Measurements from ENCODE around the gene SMURF2. TPM values are rescaled to one million over a fixed set of nuclear protein-coding genes. Genes with fewer than 3 reads are reported as not detected.

The SMURF2 gene
- total and polyA plus RNA-seq, 9 of the 15 experiments (the other 6 are each of a cell fraction or from before 2014, with no cell fraction given) = 3.8 to 22.0 (median 14.8) TPM

- no peak for ATAC-seq
- no peak for TF ChIP-seq ZNF3 (CRISPR knock-in tag; IDR thresholded peaks at IDR 0.05)
- no peak for TF ChIP-seq MAFK (IDR thresholded peaks at IDR 0.05; ENCODE audit: low read length)
- no peak for TF ChIP-seq ZFPM2 (CRISPR knock-in tag; IDR thresholded peaks at IDR 0.05)
- 0 out of 2 replicates have a peak, but pooled peaks have one; percentile 15 for TF ChIP-seq HMBOX1 (IDR thresholded peaks at IDR 0.05)
- TF ChIP-seq SPI1 (IDR thresholded peaks at IDR 0.05; ENCODE audit: borderline replicate concordance, low read depth, low read length) = peak; percentile 67
- no peak for TF ChIP-seq PREB (CRISPR knock-in tag; IDR thresholded peaks at IDR 0.05)
- Histone ChIP-seq H3K4me1 (replicated peaks in 1 of 2; ENCODE audit: control insufficient read depth in 2 of 2, insufficient read depth in 2 of 2, low read length in 2 of 2) (peaks cover 0 to 10% of the 10 kb centered on the region in 2 experiments; a peak in 3 of 5 replicates), H4K20me1 (replicated peaks; ENCODE audit: control insufficient read depth, insufficient read depth, low read length) (no peaks in the 10 kb centered on the region), H3K36me3 (ENCODE audit: control insufficient read depth, insufficient read depth, low read length) (peaks cover 5% of the 10 kb centered on the region; the same call in 1 of the 3 replicates), H3K79me2 (ENCODE audit: control insufficient read depth, insufficient read depth, low read length) (peaks cover 15% of the 10 kb centered on the region), H2AFZ (ENCODE audit: low read depth, low read length) (no peak overlapping the region), H3K27ac (ENCODE audit: extremely low read depth, low read depth, low read length) (0 out of 3 replicates have a peak overlapping the region, but pooled peaks have one; percentile 6), H3K9me3 (replicated peaks; ENCODE audit: control insufficient read depth, insufficient read depth, low read depth, low read length) (no peaks in the 10 kb centered on the region), H3K4me3 (no peak overlapping the region), H3K27me3 (ENCODE audit: control insufficient read depth in 2 of 2, insufficient read depth in 2 of 2, low read length in 2 of 2) (no peaks in the 10 kb centered on the region), H3K4me2 (ENCODE audit: insufficient read depth, low read length) (no peak overlapping the region), H3K9ac (ENCODE audit: insufficient read depth in 1 of 2, low read depth in 2 of 2, low read length in 2 of 2) (no peak overlapping the region), H3K9me1 (ENCODE audit: control insufficient read depth, insufficient read depth, low read length) (no peaks in the 10 kb centered on the region)
- ChIA-PET POLR2A (interaction anchor here (0.8 to 1.7 kb wide), 2 partner anchors 91 to 133 kb away, joined by 3 to 10 read pairs; partner anchors contain the start of gene DDX5), CTCF (ENCODE audit: low intra/inter-chr PET ratio) (no interaction called here)
- in situ Hi-C loops (cut with MboI) (no loop called here), intact Hi-C loops (cut with micrococcal nuclease) (no loop called here)
- DNase-seq (ENCODE audit: extremely low read depth in 1 of 4, low spot score in 3 of 4) = no peak
- no TSS peak for BruUV-seq (replicated peaks)
- WGBS (ENCODE audit: insufficient coverage, low coverage, missing lambda C conversion rate) = 18% methylated on average over 2 of the region's 2 CpGs
- FAIRE-seq = no peak
Observed at GRCh38 chr17:64638552-64639203, 23.4 kb downstream of the SMURF2 start.

All from K562 (cell line).